Astrocyte (in vitro differentiated cells and primary cell): Measurements from ENCODE around the gene CDRT4.

Experiments used
- CTCF ChIP-seq: IDR thresholded peaks from 2 replicates; pipeline ENCODE4 v1.5.1; 2011; ENCODE audit warnings: low read depth, mild to moderate bottlenecking, inconsistent platforms, low read length, moderate library complexity; ENCODE audit not compliant: insufficient read depth
- EZH2 ChIP-seq: IDR thresholded peaks from 2 replicates; pipeline ENCODE4 v1.6.1; 2012; ENCODE audit warnings: mild to moderate bottlenecking, low read length, inconsistent platforms; ENCODE audit not compliant: insufficient read depth

DNA sequence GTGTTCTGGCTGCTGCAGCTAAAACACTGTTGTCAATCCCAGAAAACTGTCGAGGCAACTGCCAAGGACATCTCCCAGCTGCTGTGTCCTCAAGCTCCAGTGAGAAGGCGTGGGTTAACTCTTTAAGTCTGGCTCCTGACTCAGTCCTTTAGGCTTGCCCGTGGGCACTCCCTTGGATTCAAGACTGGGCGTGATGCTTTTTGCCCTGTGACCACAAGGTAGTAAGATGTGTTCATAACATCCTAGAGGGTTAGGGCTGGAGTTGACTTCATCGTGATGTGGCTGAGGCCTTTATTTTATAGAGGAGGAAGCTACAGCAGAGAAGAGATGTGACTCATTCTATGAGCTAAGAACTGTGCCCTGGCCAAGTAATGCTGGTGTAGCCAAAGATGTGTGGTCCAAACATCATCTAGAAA lies 75.1 kb downstream of the CDRT4 start:
- TF ChIP-seq CTCF, result no peak
- no peak for TF ChIP-seq EZH2
